ENCODE data around the gene FIP1L1. TPM values are rescaled to one million over a fixed set of nuclear protein-coding genes. Genes with fewer than 3 reads are reported as not detected.

The FIP1L1 gene
- total RNA-seq, 1 donor from 2014 or later: 115 TPM

DNA sequence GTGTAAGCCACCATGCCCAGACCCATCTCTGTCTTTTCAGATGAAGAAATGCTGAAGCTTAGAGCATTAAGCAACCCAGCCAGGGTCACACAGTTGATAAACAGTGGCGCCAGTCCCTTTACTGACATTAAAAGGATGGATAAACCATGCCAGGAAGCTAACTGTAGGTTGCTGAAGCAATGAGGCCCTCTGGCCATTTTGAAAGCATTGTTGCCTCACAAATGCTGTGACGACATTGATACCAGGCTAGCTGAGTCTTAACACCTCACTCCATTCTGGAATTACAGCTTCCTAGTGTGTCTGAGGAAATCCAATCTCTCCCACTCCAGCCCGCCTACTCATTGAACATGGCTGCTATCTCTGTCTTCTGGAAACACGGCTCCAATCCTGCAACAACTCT, 124.1 kb downstream of the FIP1L1 start:
- no peak for DNase-seq

DNA sequence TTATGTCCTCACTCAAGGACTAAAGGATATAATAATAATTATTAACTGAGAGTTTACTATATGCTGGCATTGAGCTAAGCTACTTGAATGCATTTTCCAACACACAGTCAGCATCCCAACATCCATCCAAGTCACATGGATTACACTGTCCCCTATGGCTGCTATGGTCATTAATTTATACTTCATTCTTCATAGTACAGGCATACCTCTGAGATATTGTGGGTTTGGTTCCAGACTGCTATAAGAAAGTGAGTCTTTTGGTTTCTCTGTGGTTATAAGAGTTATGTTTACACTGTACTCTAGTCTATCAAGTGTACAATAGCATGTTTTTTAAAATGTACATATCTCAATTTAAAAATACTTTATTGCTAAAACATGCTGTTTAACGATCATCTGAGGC, 124.7 kb downstream of the FIP1L1 start:
- no peak for DNase-seq

DNA sequence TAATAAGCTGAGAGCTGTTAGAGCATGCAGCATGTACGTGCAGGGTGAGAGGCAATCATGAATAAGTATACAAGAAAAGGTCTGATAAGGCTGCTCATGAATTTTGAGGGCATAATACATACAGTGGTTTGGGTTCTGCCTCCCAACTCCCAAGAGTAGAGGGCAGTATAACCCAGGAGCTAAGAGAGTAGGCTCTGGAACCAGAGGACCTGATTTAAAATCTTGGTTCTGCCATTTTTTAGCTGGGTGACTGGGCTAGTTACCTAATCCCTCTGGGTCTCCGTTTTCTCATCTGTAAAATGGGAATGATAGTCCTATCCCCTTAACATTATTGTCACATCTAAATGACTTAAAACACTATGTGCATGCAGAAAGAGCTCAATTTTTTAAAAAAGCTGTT, 128.5 kb downstream of the FIP1L1 start:
- DNase-seq: no peak

DNA sequence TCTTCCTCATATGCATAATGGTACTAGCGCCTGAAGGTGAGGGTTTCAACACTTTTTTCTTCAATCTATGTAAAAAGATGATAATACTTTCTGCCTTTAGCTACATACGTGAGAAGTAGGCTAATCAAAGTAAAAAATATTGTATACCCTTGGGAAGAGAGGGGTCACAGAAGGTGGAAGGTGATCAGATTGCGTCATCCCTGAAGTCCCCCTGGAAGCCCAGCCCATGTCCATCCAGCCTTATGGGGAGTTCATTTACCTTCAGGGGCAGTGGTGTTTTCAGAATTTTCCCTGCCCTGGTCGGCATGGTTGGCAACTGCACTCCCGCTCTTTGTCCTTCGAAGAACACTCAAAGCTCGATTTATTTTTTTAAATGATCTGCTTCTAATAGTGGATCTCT, 129.6 kb downstream of the FIP1L1 start:
- no peak for DNase-seq

DNA sequence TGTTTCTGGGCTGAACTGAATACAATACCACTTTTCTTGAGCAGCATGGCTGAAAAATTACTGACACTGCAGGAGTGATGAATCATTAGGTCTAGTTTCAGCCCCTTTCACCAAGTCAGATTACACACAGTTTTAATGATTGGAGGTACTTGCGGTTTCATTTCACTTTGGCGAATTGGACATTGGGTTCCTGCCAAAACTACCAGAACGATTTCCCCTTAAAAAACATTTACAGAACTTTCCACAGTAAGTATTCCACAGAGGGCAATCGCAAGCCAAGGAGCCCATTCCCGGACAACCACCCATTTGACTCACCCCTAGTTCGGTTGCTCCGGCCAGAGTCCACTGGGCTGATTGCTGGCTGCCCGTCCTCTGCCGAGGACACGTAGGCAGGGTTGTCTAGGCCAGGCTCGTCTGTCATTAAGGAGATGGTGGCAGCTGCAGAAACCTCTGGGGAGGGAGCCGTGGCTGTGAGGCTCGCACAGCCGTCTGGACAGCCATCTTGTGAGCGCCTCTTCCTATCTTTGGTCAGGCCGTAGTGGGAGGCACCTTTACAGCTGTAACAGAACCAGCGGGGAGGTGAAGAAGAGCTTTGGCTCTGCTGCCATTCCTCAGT, 130.3 kb downstream of the FIP1L1 start:
- no peak for DNase-seq

DNA sequence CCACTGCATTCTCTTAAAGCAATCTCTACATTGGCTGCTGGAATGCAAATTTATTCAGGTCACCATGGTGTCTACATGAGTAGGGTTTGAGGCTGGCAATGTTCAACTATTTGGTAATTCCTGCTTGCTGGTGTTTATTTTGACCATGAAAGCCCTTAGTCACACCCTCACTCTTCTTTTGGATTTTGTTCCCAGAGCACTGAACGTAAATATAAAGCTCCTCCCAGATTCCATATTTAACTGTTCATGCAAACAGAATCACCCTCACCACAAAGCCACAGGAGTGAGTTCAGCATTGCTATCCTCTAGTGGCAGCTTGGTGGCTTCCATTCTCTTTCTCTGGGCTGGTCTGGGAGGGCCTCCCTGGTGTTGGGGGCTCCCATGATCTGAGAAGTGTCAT, 131.0 kb downstream of the FIP1L1 start:
- DNase-seq: no peak

DNA sequence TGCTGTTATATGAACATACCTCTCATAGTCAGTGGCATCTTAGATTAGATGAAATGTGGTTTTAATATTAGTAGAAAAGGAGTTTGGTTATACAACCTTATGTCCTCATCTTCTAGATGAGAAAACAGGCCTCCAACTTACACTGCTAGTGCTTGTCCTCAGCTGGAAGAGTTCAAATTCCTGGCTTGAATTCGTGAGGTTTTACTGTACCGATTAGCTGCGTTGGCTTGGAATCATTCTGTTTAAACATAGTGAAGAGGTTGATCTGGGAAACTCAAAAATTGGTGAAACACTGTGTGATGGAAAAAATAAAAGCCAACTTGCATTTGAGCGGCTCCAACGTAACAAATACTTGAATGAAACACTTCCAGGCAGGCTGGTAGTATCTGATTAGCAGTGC, 132.9 kb downstream of the FIP1L1 start:
- DNase-seq: no peak

Other genes with a start within 250 kb of the FIP1L1 start
- gene SCFD2, start 11.6 kb upstream of the FIP1L1 start, total RNA-seq: 25.6 TPM
- 52.9 TPM for gene LNX1, start 213.8 kb downstream of the FIP1L1 start, total RNA-seq